Gastrocnemius medialis (tissue), 4 donors: ENCODE data around the gene PADI4.

Experiments used
- CTCF ChIP-seq, 5 experiments: fragments of 450-650 bp in 3 of 5; fragments of 200-600 bp in 2 of 5; sonication (generic) in 2 of 5; IDR thresholded peaks in 4 of 5; conservative IDR thresholded peaks in 1 of 5; 1 replicate in 4 of 5; 2 replicates in 1 of 5; pipeline ENCODE4 v1.5.1; 2016 to 2019; ENCODE audit warnings: antibody characterized with exemption in 5 of 5, mild to moderate bottlenecking in 3 of 5, moderate library complexity in 3 of 5
- POLR2A ChIP-seq, 2 donors: fragments of 450-650 bp; IDR thresholded peaks; one replicate each; pipeline ENCODE4 v1.6.1; 2017; ENCODE audit warnings: antibody characterized with exemption in 2 of 2, mild to moderate bottlenecking in 2 of 2, moderate library complexity in 2 of 2

GRCh38 chr1:17296086-17296485, 11.9 kb upstream of the PADI4 start:
- no peak for TF ChIP-seq CTCF (IDR thresholded peaks at IDR 0.05 in 4 of 5, conservative IDR thresholded peaks at IDR 0.05 in 1 of 5)
- no peak for TF ChIP-seq POLR2A (IDR thresholded peaks at IDR 0.05)
